Measurements from ENCODE around the gene FAM177A1. TPM values are rescaled to one million over a fixed set of nuclear protein-coding genes. Genes with fewer than 3 reads are reported as not detected.

FAM177A1 gene
- polyA plus RNA-seq, 4 donors, result 47.7 to 111 (median 75.9) TPM

GRCh38 chr14:35068238-35069012, 22.4 kb downstream of the FAM177A1 start:
- Histone ChIP-seq H3K4me3 (ENCODE audit: low read depth in 1 of 3, low read length in 3 of 3) (no peak overlapping the region), H3K27me3 (ENCODE audit: control insufficient read depth in 3 of 3, insufficient read depth in 3 of 3, low read length in 3 of 3) (no peaks in the 10 kb centered on the region), H3K4me1 (ENCODE audit: control insufficient read depth in 3 of 3, insufficient read depth in 2 of 3, low read depth in 1 of 3, low read length in 2 of 3) (peaks cover 0 to 5% (median 4%) of the 10 kb centered on the region in 3 donors), H3K9me3 (ENCODE audit: control insufficient read depth in 2 of 2, insufficient read depth in 1 of 2, low read depth in 1 of 2, low read length in 1 of 2) (peaks cover 0 to 8% of the 10 kb centered on the region in 2 donors), H3K27ac (ENCODE audit: low read depth in 1 of 3, low read length in 2 of 3) (peak overlapping the region; percentile 69 to 80 (median 78)), H3K36me3 (ENCODE audit: control insufficient read depth in 3 of 3, insufficient read depth in 2 of 3, low read depth in 1 of 3, low read length in 3 of 3) (peaks cover 0 to 33% (median 5%) of the 10 kb centered on the region in 3 donors)
- 52 to 78% (median 60%) methylated on average over 4 of the region's 4 CpGs for WGBS, 3 donors
- DNase-seq, result peak; percentile 61 to 88
- FAIRE-seq, result no peak

DNA sequence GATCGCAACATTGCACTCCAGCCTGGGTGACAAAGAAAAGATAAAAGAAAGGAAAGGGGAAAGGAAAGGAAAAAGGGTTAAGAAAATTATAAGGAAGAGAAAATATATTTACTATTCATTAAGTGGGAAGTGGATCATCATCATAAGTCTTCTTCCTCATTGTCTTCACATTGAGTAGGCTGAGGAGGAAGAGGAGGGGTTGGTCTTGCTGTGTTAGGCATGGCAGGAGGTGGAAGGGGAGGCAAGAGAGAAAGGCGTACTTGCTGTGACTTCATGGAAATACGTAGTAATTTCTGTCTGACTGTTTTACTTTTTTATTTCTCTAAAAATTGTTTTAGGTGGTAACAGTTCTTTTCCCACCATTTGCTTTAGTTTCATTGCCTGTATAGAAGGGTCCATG, 26.2 kb downstream of the FAM177A1 start:
- Histone ChIP-seq H3K9me3 (ENCODE audit: control insufficient read depth in 2 of 2, insufficient read depth in 1 of 2, low read depth in 1 of 2, low read length in 1 of 2) (peaks cover 0 to 8% of the 10 kb centered on the region in 2 donors), H3K4me3 (ENCODE audit: low read depth in 1 of 3, low read length in 3 of 3) (no peak overlapping the region), H3K27me3 (ENCODE audit: control insufficient read depth in 3 of 3, insufficient read depth in 3 of 3, low read length in 3 of 3) (no peaks in the 10 kb centered on the region), H3K27ac (ENCODE audit: low read depth in 1 of 3, low read length in 2 of 3) (no peak overlapping the region), H3K36me3 (ENCODE audit: control insufficient read depth in 3 of 3, insufficient read depth in 2 of 3, low read depth in 1 of 3, low read length in 3 of 3) (peaks cover 0 to 27% (median 9%) of the 10 kb centered on the region in 3 donors), H3K4me1 (ENCODE audit: control insufficient read depth in 3 of 3, insufficient read depth in 2 of 3, low read depth in 1 of 3, low read length in 2 of 3) (peaks cover 0 to 5% (median 4%) of the 10 kb centered on the region in 3 donors)
- 95 to 98% (median 97%) methylated on average over 3 of the region's 3 CpGs for WGBS, 3 donors
- DNase-seq (no peak), FAIRE-seq (no peak)

DNA sequence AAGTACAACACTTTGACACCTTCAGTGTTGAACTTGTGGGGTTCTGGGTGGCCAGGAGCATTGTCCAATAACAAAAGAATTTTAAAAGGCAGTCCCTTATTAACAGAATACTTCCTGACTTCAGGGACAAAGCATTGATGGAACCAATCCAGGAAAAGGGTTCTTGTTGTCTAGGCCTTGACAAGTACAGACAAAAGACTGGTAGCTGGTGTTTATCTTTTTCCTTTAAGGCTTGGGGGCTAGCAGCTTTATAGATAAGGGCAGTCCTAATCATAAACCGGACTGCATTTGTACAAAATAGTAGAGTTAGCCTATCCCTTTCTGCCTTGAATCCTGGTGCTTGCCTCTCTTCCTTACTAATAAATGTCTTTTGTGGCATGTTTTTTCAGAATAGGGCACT, 27.4 kb downstream of the FAM177A1 start:
- H3K4me1 ChIP-seq (ENCODE audit: control insufficient read depth in 3 of 3, insufficient read depth in 2 of 3, low read depth in 1 of 3, low read length in 2 of 3), result peaks cover 0 to 6% (median 4%) of the 10 kb centered on the region in 3 donors
- peaks cover 0 to 30% (median 9%) of the 10 kb centered on the region in 3 donors for H3K36me3 ChIP-seq (ENCODE audit: control insufficient read depth in 3 of 3, insufficient read depth in 2 of 3, low read depth in 1 of 3, low read length in 3 of 3)
- no peak overlapping the region for H3K4me3 ChIP-seq (ENCODE audit: low read depth in 1 of 3, low read length in 3 of 3)
- H3K27ac ChIP-seq (ENCODE audit: low read depth in 1 of 3, low read length in 2 of 3), result no peak overlapping the region
- 92 to 97% (median 95%) methylated on average over 1 of the region's 1 CpG for WGBS, 3 donors
- no peak for DNase-seq
- H3K9me3 ChIP-seq (ENCODE audit: control insufficient read depth in 2 of 2, insufficient read depth in 1 of 2, low read depth in 1 of 2, low read length in 1 of 2), result peaks cover 0 to 7% of the 10 kb centered on the region in 2 donors
- H3K27me3 ChIP-seq (ENCODE audit: control insufficient read depth in 3 of 3, insufficient read depth in 3 of 3, low read length in 3 of 3), result no peaks in the 10 kb centered on the region
- FAIRE-seq, result no peak

DNA sequence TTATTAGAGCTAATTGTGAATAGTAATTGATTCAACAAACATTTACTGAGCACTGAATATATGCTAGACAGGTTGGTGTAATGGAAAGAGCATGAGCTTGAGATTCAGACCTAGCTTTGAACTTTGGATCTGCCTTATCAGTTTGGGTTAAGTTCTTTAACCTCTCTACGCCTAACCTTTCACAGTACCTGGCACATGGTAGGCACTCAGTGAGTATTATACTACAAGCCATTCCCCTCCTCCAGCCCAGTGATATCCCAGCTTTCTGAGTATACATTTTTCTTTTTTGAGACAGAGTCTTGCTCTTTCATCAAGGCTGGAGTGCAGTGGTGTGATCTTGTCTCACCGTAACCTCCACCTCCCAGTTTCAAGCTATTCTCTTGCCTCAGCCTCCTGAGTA, 32.0 kb downstream of the FAM177A1 start:
- H3K27me3 ChIP-seq (ENCODE audit: control insufficient read depth in 3 of 3, insufficient read depth in 3 of 3, low read length in 3 of 3), result no peaks in the 10 kb centered on the region
- FAIRE-seq (peak; percentile 92), DNase-seq (peak; percentile 80 to 94)
- peaks cover 4 to 18% (median 12%) of the 10 kb centered on the region in 3 donors for H3K36me3 ChIP-seq (ENCODE audit: control insufficient read depth in 3 of 3, insufficient read depth in 2 of 3, low read depth in 1 of 3, low read length in 3 of 3)
- H3K4me3 ChIP-seq (ENCODE audit: low read depth in 1 of 3, low read length in 3 of 3), result no peak overlapping the region
- H3K4me1 ChIP-seq (ENCODE audit: control insufficient read depth in 3 of 3, insufficient read depth in 2 of 3, low read depth in 1 of 3, low read length in 2 of 3), result peaks cover 0 to 3% (median 0%) of the 10 kb centered on the region in 3 donors
- 54 to 83% (median 59%) methylated on average over 2 of the region's 2 CpGs for WGBS, 3 donors
- peaks cover 0 to under 1% of the 10 kb centered on the region in 2 donors for H3K9me3 ChIP-seq (ENCODE audit: control insufficient read depth in 2 of 2, insufficient read depth in 1 of 2, low read depth in 1 of 2, low read length in 1 of 2)
- peak overlapping the region in 2 of 3 donors; percentile 63 to 69 for H3K27ac ChIP-seq (ENCODE audit: low read depth in 1 of 3, low read length in 2 of 3)

GRCh38 chr14:35079742-35080141, 33.7 kb downstream of the FAM177A1 start:
- 84 to 92% (median 92%) methylated on average over 1 of the region's 1 CpG for WGBS, 3 donors
- Histone ChIP-seq H3K9me3 (ENCODE audit: control insufficient read depth in 2 of 2, insufficient read depth in 1 of 2, low read depth in 1 of 2, low read length in 1 of 2) (no peaks in the 10 kb centered on the region), H3K27me3 (ENCODE audit: control insufficient read depth in 3 of 3, insufficient read depth in 3 of 3, low read length in 3 of 3) (no peaks in the 10 kb centered on the region), H3K27ac (ENCODE audit: low read depth in 1 of 3, low read length in 2 of 3) (peak overlapping the region in 1 of 3 donors; percentile 44), H3K4me1 (ENCODE audit: control insufficient read depth in 3 of 3, insufficient read depth in 2 of 3, low read depth in 1 of 3, low read length in 2 of 3) (peaks cover 0 to 9% (median 0%) of the 10 kb centered on the region in 3 donors), H3K4me3 (ENCODE audit: low read depth in 1 of 3, low read length in 3 of 3) (no peak overlapping the region), H3K36me3 (ENCODE audit: control insufficient read depth in 3 of 3, insufficient read depth in 2 of 3, low read depth in 1 of 3, low read length in 3 of 3) (peaks cover 4 to 23% (median 16%) of the 10 kb centered on the region in 3 donors)
- DNase-seq (peak in 1 of 2 donors; percentile 28), FAIRE-seq (no peak)

DNA sequence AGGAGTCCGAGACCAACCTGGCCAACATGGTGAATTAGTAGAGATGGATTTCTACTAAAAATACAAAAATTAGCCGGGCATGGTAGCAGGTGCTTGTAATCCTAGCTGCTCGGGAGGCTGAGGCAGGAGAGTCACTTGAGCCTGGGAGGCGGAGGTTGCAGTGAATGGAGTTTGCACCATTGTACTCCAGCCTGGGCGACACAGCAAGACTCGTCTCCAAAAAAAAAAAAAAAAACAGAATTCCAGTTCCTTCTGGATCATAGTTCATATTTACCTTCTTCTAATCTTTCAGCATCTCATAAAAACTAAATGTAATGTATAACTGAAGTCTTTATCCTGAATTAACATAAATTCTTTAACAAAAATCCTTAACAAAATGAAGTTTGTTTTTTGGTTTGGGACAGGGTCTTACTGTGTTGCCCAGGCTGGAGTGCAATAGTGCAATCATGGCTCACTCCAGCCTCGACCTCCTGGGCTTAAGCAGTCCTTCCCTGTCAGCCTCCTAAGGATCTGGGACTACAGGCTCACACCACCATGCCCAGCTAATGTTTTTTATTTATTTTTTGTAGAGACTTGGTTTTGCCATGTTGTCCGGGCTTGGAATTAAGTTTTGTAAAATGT, 37.6 kb downstream of the FAM177A1 start:
- WGBS, 3 donors, result 68 to 81% (median 76%) methylated on average over 8 of the region's 8 CpGs
- peak; percentile 17 to 43 for DNase-seq
- FAIRE-seq, result no peak
- peaks cover 0 to 6% (median 0%) of the 10 kb centered on the region in 3 donors for H3K4me1 ChIP-seq (ENCODE audit: control insufficient read depth in 3 of 3, insufficient read depth in 2 of 3, low read depth in 1 of 3, low read length in 2 of 3)
- no peaks in the 10 kb centered on the region for H3K27me3 ChIP-seq (ENCODE audit: control insufficient read depth in 3 of 3, insufficient read depth in 3 of 3, low read length in 3 of 3)
- H3K36me3 ChIP-seq (ENCODE audit: control insufficient read depth in 3 of 3, insufficient read depth in 2 of 3, low read depth in 1 of 3, low read length in 3 of 3), result peaks cover 4 to 29% (median 24%) of the 10 kb centered on the region in 3 donors
- H3K4me3 ChIP-seq (ENCODE audit: low read depth in 1 of 3, low read length in 3 of 3), result no peak overlapping the region
- H3K9me3 ChIP-seq (ENCODE audit: control insufficient read depth in 2 of 2, insufficient read depth in 1 of 2, low read depth in 1 of 2, low read length in 1 of 2), result no peaks in the 10 kb centered on the region
- H3K27ac ChIP-seq (ENCODE audit: low read depth in 1 of 3, low read length in 2 of 3), result peak overlapping the region in 1 of 3 donors; percentile 4

DNA sequence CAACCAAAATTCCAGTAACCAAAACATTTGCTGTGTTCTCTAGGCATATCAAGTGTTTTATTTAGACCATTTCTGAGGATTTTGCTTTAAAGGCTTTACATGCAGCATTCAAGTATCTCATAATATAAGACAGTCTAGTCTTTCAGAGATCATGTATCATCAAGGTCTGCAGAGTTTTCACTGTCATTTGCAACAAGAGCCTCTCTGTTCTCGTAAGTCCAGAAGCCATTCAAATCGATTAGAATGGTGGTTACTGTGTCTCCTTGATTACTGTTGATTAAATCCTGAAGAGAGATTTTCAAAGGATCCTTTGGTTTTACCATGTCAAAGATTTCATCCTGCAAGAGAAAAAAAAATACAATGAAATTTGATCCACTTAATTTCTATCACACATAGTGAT, 39.4 kb downstream of the FAM177A1 start:
- Histone ChIP-seq H3K27ac (ENCODE audit: low read depth in 1 of 3, low read length in 2 of 3) (no peak overlapping the region), H3K36me3 (ENCODE audit: control insufficient read depth in 3 of 3, insufficient read depth in 2 of 3, low read depth in 1 of 3, low read length in 3 of 3) (peaks cover 0 to 41% (median 17%) of the 10 kb centered on the region in 3 donors), H3K4me1 (ENCODE audit: control insufficient read depth in 3 of 3, insufficient read depth in 2 of 3, low read depth in 1 of 3, low read length in 2 of 3) (peaks cover 0 to 6% (median 0%) of the 10 kb centered on the region in 3 donors), H3K27me3 (ENCODE audit: control insufficient read depth in 3 of 3, insufficient read depth in 3 of 3, low read length in 3 of 3) (no peaks in the 10 kb centered on the region), H3K4me3 (ENCODE audit: low read depth in 1 of 3, low read length in 3 of 3) (no peak overlapping the region), H3K9me3 (ENCODE audit: control insufficient read depth in 2 of 2, insufficient read depth in 1 of 2, low read depth in 1 of 2, low read length in 1 of 2) (no peaks in the 10 kb centered on the region)
- FAIRE-seq (no peak), DNase-seq (no peak)
- WGBS, 3 donors, result 71 to 90% (median 85%) methylated on average over 2 of the region's 2 CpGs

DNA sequence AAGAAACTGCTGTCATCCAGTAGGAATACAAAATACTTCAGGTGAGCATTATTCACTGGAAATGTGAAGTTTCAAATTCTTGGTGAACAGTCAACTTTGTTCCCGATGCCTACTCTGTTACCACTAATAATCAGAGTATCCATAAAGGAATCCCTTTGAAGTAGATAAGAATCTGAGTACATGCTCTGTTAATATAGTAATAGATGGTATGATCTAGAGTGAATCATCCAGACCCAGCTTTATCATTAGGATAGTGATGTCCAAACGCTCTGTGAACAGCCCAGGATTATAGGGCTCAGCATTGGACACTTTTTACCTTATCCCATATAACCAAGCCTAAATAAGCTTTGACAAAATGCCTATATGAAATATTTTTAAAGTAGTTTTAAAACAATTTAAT, 42.4 kb downstream of the FAM177A1 start:
- H3K36me3 ChIP-seq (ENCODE audit: control insufficient read depth in 3 of 3, insufficient read depth in 2 of 3, low read depth in 1 of 3, low read length in 3 of 3), result peaks cover 0 to 52% (median 12%) of the 10 kb centered on the region in 3 donors
- WGBS, 3 donors, result 59 to 89% (median 88%) methylated on average over 2 of the region's 2 CpGs
- DNase-seq, result no peak
- H3K9me3 ChIP-seq (ENCODE audit: control insufficient read depth in 2 of 2, insufficient read depth in 1 of 2, low read depth in 1 of 2, low read length in 1 of 2), result peaks cover 0 to 3% of the 10 kb centered on the region in 2 donors
- H3K4me1 ChIP-seq (ENCODE audit: control insufficient read depth in 3 of 3, insufficient read depth in 2 of 3, low read depth in 1 of 3, low read length in 2 of 3), result peaks cover 0 to 4% (median 0%) of the 10 kb centered on the region in 3 donors
- FAIRE-seq, result no peak
- no peak overlapping the region for H3K4me3 ChIP-seq (ENCODE audit: low read depth in 1 of 3, low read length in 3 of 3)
- H3K27ac ChIP-seq (ENCODE audit: low read depth in 1 of 3, low read length in 2 of 3), result no peak overlapping the region
- no peaks in the 10 kb centered on the region for H3K27me3 ChIP-seq (ENCODE audit: control insufficient read depth in 3 of 3, insufficient read depth in 3 of 3, low read length in 3 of 3)
